AG04450 (cell line): ENCODE measurements around the gene TIMM13. TPM values are rescaled to one million over a fixed set of nuclear protein-coding genes. Genes with fewer than 3 reads are reported as not detected.

Source experiments
- CTCF ChIA-PET: fragments of 300-600, 350-600 bp; formaldehyde crosslinking; extraction: SDS; loops from one replicate; lab custom pipeline; 2022; ENCODE audit warnings: antibody characterized with exemption, inconsistent platforms; lab: Charles Lee
- POLR2A ChIA-PET: fragments of 350-600 bp; formaldehyde crosslinking; extraction: SDS; loops from one replicate; lab custom pipeline; 2021; ENCODE audit warnings: antibody characterized with exemption, inconsistent platforms; lab: Yijun Ruan, JAX
- DNase-seq: peaks from one replicate; pipeline ENCODE4 v3.0.0-alpha.2; 2011; ENCODE audit warnings: low read depth, low spot score
- H3K27ac ChIP-seq: one replicate; pipeline ENCODE4 v1.5.1; 2012; ENCODE audit warnings: low read depth, low read length, control low read depth
- H3K27me3 ChIP-seq: one replicate; pipeline ENCODE4 v1.6.0; 2012; ENCODE audit warnings: low read length; ENCODE audit not compliant: control insufficient read depth, insufficient read depth
- H3K4me3 ChIP-seq: 2 replicates; pipeline ENCODE4 v1.5.1; 2011; ENCODE audit warnings: mild to moderate bottlenecking, low read depth, low read length, control low read depth
- H3K9me3 ChIP-seq: 2 replicates; pipeline ENCODE4 v1.5.1; 2012; ENCODE audit warnings: low read length; ENCODE audit not compliant: control insufficient read depth, insufficient read depth
- CTCF ChIP-seq: IDR thresholded peaks from 2 replicates; pipeline ENCODE4 v1.5.1; 2011; ENCODE audit warnings: low read depth, low read length, control low read depth, inconsistent platforms
- polyA plus RNA-seq: library from polyadenylated mRNA; depleted of rRNA; stranded (reverse); fragments of >200 nt; gene quantifications from 2 replicates; pipeline ENCODE4 v1.2.3, GENCODE V29; 2011

Gene TIMM13
- polyA plus RNA-seq, 1 experiment: 21.6 TPM

DNA sequence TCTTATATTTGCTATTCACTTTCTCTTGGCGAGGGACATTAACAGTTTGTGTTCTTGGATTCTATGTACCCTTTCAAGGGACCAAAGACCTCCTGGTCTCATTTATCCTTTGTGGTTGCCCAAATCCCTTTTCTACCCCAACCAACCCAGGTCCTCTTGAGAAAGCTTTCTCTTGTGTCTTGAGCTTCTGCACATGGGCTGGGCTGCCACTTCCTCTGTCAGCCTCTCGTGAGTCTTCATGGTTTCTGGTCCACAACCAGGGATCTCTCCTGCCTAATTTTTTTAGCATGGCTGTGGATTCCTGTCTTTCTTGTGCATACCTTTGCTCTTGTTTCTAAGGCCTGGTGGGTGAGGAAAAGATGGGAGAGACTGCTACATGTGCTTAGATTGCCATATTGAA is 14.9 kb downstream of the TIMM13 start:
- DNase-seq: no peak
- Histone ChIP-seq H3K9me3 (peaks cover 26% of the 10 kb centered on the region), H3K27ac (no peak overlapping the region), H3K4me3 (no peak overlapping the region), H3K27me3 (no peaks in the 10 kb centered on the region)
- ChIA-PET CTCF (interaction anchor here (1.1 kb wide), 1 partner anchor 199 kb away, joined by 4 read pairs; no protein-coding TSS in a partner anchor), POLR2A (no interaction called here)
- no peak for TF ChIP-seq CTCF

- no peak overlapping the region for H3K27ac ChIP-seq
- POLR2A ChIA-PET: interaction anchor here (0.6 to 0.8 kb wide), 4 partner anchors 16 to 1147 kb away, joined by 3 to 5 read pairs (median 3); no protein-coding TSS in a partner anchor
- DNase-seq: no peak
- no peak overlapping the region for H3K4me3 ChIP-seq
- CTCF ChIA-PET: no interaction called here
- peaks cover 26% of the 10 kb centered on the region for H3K9me3 ChIP-seq
- H3K27me3 ChIP-seq: no peaks in the 10 kb centered on the region
- no peak for TF ChIP-seq CTCF
These were observed 15.7 kb downstream of the TIMM13 start for GRCh38 chr19:2411709-2412108.

- peaks cover 29% of the 10 kb centered on the region for H3K9me3 ChIP-seq
- ChIA-PET POLR2A (no interaction called here), CTCF (no interaction called here)
- no peak for DNase-seq
- TF ChIP-seq CTCF: no peak
- no peak overlapping the region for H3K4me3 ChIP-seq
- H3K27me3 ChIP-seq: no peaks in the 10 kb centered on the region
- no peak overlapping the region for H3K27ac ChIP-seq
These were observed 17.4 kb downstream of the TIMM13 start for GRCh38 chr19:2410023-2410422.

DNA sequence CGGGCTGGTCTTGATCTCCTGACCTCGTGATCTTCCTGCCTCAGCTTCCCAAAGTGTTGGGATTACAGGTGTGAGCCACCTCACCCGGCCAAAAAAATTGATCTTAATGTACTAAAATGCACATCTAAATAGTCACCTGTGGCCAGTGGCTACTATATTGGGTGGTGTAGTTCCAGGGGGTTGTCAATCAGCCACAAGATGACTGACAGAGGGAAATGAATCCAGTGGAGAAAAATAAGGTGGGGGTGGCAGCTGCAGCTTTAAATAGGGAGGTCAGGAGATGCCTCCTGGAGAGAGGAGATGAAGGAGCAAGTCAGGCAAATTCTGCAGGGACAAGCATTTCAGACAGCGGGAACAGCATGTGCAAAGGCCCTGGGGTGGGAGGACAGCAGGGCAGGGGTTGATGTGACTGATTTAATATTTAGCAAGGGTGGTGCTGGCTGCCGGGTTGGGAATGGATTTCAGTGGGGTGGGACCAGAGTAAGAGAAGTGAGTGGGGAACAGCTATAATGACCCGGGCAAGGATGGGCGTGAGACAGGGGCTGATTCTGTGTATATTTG is 18.0 kb downstream of the TIMM13 start:
- Histone ChIP-seq H3K27me3 (no peaks in the 10 kb centered on the region), H3K9me3 (peaks cover 31% of the 10 kb centered on the region), H3K27ac (no peak overlapping the region), H3K4me3 (no peak overlapping the region)
- no peak for TF ChIP-seq CTCF
- POLR2A ChIA-PET: no interaction called here
- CTCF ChIA-PET: no interaction called here
- no peak for DNase-seq

DNA sequence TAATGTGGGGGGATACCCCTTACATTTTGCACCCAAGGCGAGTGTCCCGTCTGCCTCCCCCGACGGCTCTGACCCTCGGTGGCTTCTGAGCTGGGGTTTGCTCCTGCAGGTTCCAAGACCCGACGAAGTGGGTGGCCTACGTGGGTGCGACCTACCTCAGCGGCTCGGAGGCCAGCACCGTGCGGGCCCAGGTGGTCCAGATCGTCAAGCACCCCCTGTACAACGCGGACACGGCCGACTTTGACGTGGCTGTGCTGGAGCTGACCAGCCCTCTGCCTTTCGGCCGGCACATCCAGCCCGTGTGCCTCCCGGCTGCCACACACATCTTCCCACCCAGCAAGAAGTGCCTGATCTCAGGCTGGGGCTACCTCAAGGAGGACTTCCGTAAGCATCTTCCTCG is 19.1 kb downstream of the TIMM13 start:
- POLR2A ChIA-PET: interaction anchor here (0.6 kb wide), 1 partner anchor 16 kb away, joined by 6 read pairs; no protein-coding TSS in a partner anchor
- no peak for DNase-seq
- H3K27ac ChIP-seq: no peak overlapping the region
- H3K9me3 ChIP-seq: peaks cover 30% of the 10 kb centered on the region
- H3K27me3 ChIP-seq: no peaks in the 10 kb centered on the region
- H3K4me3 ChIP-seq: no peak overlapping the region
- CTCF ChIA-PET: interaction anchor here (0.6 kb wide), 1 partner anchor 44 kb away, joined by 3 read pairs; no protein-coding TSS in a partner anchor
- TF ChIP-seq CTCF: no peak
